SK-MEL-5 (cell line): ENCODE measurements around the gene MYCT1. TPM values are rescaled to one million over a fixed set of nuclear protein-coding genes. Genes with fewer than 3 reads are reported as not detected.
"Not testable (repeated sequence)": the region's sequence is repeated elsewhere in the genome, so short reads cannot be mapped to it uniquely, and the experiment has no call there.

Experiments used
- DNase-seq: peaks from one replicate; pipeline ENCODE4 v3.0.0-alpha.2; 2016; ENCODE audit warnings: low read depth, low spot score
- in situ Hi-C: cut with HindIII; loops from 2 replicates; pipeline ENCODE4 v1.10.0; 2016; ENCODE audit warnings: low sequenced_read_pairs, high pct_unique_total_duplicates, low pct_unique_long_range_greater_than_20kb
- polyA plus RNA-seq, 2 experiments: library from polyadenylated mRNA; depleted of rRNA; stranded (reverse); fragments of >200 nt; gene quantifications; 2 replicates each; pipeline ENCODE4 v1.2.3, GENCODE V29; 2015
- total RNA-seq: library from RNA; depleted of rRNA; stranded (reverse); fragments of >200 nt; shearing (Covaris generic); gene quantifications from 2 replicates; pipeline ENCODE4 v1.2.3, GENCODE V29; 2014; rRNA removed

The MYCT1 gene
- 0.11 TPM in 1 of 2 replicates, not detected in the other for total RNA-seq
- 0.21 and 0.39 TPM in 2 replicates for polyA plus RNA-seq (2015; cell fraction: cytosol; rRNA removed)
- polyA plus RNA-seq (2015; cell fraction: nucleus; rRNA removed): 0.21 TPM in 1 of 2 replicates, not detected in the other

- DNase-seq: no peak
- in situ Hi-C loops: no loop called here
These were observed at the start of gene MYCT1 for GRCh38 chr6:152697634-152698033. Gene MYCT1 (plus strand): TSS chr6:152697897. CDS start chr6:152697903, 6 bp downstream.

GRCh38 chr6:152648105-152648504 lies 49.6 kb upstream of the MYCT1 start:
- in situ Hi-C loops: no loop called here
- DNase-seq: no peak

GRCh38 chr6:152651986-152652385 lies 45.7 kb upstream of the MYCT1 start:
- in situ Hi-C loops: no loop called here
- DNase-seq: no peak

DNA sequence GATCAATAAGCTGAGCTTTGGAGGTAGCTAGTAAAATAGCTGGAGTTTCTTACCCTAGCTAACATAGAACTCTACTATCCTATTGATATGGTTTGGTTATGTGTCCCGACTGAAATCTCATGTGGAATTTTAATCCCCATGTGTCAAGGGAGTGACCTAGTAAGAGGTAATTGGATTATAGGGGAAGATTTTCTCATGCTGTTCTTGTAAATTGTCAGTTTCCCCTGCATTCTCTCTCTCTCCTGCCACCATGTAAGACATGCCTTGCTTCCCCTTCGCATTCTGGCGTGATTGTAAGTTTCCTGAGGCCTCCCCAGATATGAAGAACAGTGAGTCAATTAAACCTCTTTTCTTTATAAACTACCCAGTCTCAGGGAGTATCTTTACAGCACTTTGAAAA lies 35.9 kb upstream of the MYCT1 start:
- in situ Hi-C loops: no loop called here
- DNase-seq: no peak

- peak; percentile 52 for DNase-seq
- in situ Hi-C loops: no loop called here
These were observed 27.8 kb upstream of the MYCT1 start for GRCh38 chr6:152669895-152670294.

DNA sequence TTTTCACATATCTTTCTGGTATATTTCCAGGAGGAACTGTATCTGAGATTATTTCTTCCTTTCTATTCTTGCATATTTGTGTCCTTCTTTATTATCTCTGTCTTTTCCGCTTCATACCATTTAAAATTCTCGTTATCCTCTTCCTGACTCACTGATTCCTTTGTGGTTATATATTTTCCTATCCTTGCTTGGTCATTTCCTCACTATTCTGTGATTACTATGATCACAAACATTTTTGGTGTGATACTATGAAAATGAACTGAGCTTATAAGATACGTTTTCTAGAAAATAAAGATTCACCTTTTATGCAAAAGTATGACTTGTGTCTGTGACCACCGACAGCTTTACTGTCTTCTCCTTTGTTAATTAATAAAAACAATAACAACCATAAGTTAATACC lies 26.5 kb upstream of the MYCT1 start:
- no peak for DNase-seq

DNA sequence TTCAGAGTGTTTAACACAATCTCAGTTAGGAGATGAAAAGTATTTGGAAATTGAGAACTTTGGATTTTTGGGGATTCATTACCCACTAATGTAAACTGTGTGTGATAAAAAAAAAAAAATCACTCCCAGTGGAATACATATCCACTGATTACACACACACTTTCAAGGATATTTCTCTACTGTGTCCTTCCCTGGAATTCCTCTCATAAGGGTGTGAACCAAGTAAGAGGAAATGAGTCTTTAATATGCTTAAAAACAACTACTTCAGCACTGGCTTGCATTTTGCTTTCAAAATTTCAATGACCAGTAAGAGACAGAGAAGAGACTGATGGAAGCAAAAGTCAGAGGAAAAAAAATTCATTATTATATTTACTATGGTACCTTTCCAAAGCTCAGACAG lies 24.5 kb upstream of the MYCT1 start:
- in situ Hi-C loops: no loop called here
- no peak for DNase-seq

More for the DNA sequence above, 26.5 kb upstream of the MYCT1 start:
- in situ Hi-C loops: no loop called here

GRCh38 chr6:152680151-152680550 lies 17.5 kb upstream of the MYCT1 start:
- in situ Hi-C loops: no loop called here

DNA sequence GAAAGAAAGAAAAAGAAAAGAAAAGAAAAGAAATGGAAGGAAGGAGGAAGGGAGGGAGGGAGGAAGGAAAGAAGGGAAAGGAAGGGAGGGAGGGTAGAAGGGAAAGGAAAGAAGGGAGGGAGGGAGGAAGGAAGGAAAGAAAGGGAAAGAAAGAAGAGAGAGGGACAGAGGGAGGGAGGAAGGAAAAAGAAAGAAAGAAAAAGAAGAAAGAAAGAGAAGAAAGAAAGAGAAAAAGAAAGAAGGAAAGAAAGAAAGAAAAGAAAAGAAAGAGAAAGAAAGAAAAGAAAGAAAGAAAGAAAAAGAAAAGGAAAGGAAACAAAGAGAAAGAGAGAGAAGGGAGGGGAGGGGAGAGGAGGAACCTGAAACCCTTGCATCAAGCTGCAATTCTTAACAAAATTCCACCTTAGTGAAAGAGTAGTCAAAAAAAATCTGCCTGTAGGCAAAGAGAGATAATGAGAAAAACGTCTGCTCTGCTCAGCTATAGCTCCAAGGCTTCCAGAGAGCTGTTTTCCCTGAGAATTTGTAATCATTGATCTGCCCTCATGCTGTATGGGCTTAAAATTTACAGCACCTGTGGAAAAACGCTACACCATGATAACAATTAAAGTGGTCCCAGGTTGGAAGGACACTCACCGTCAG lies 16.7 kb upstream of the MYCT1 start:
- in situ Hi-C loops: no loop called here

More at GRCh38 chr6:152680151-152680550, 17.5 kb upstream of the MYCT1 start:
- DNase-seq: no peak

DNA sequence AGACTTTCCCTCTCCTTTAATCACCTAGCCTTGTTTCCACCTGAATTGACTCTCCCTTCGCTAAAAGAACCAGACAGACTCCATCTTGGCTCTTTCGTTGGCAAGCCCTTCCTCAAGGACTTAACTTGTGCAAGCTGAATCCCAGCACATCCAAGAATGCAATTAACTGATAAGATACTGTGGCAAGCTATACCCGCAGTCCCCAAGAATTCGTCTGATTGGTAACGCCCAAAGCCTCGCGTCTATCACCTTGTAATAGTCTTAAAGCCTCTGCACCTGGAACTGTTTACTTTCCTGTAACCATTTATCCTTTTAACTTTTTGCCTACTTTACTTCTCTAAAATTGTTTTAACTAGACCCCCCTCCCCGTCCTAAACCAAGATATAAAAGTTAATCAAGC lies 15.6 kb upstream of the MYCT1 start:
- in situ Hi-C loops: no loop called here

More for the DNA sequence above, 16.7 kb upstream of the MYCT1 start:
- no peak for DNase-seq

GRCh38 chr6:152682935-152683334 lies 14.8 kb upstream of the MYCT1 start:
- DNase-seq, in situ Hi-C loops: not testable (repeated sequence)

More for the DNA sequence above, 15.6 kb upstream of the MYCT1 start:
- no peak for DNase-seq

- DNase-seq: no peak
- in situ Hi-C loops: no loop called here
These were observed 11.9 kb upstream of the MYCT1 start for GRCh38 chr6:152685819-152686218.

- no peak for DNase-seq
- in situ Hi-C loops: no loop called here
These were observed 2.2 kb upstream of the MYCT1 start for GRCh38 chr6:152695372-152696045.

GRCh38 chr6:152696522-152696921 lies 1.2 kb upstream of the MYCT1 start:
- DNase-seq: no peak
- in situ Hi-C loops: no loop called here

GRCh38 chr6:152698692-152699091 lies 995 bp downstream of the MYCT1 start:
- in situ Hi-C loops: no loop called here
- no peak for DNase-seq

GRCh38 chr6:152700427-152700826 lies 2.7 kb downstream of the MYCT1 start:
- in situ Hi-C loops: no loop called here
- no peak for DNase-seq

GRCh38 chr6:152701081-152701862 lies 3.6 kb downstream of the MYCT1 start:
- in situ Hi-C loops: no loop called here
- peak; percentile 35 for DNase-seq

DNA sequence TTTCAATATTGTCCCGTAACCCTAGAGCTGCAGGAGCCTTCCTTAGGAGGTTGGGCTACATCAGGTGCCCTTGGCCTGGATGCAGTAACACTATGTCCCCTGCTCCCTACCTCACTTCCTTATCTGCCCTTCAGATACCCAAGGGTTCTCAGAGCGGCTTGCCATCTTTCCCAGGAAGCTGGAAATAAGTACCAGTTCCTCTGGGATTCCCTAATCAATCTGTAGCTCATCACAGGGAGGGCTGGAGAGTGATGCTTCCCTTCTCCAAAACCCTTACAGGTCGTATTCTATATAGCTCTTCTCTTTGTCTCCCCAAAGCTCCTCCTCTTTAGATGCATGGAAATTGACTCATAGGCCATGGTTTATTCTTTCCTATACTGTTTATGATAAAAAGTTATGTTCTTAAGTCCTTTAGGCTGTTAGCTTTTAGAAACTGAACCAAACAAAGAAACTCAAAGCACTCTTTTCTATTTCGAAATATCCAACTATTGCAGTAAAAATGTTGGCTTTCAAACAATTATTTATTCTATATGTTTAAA lies 4.2 kb downstream of the MYCT1 start:
- DNase-seq: no peak

More for the DNA sequence above, 4.2 kb downstream of the MYCT1 start:
- in situ Hi-C loops: no loop called here
